HG03135 (cell line): ENCODE results near the gene IL1RAP.

Experiments
- ATAC-seq: cut with Tn5 transposase; IDR thresholded peaks from one replicate; pipeline ENCODE4 v1.9.1; 2021; ENCODE audit warnings: mild to moderate bottlenecking, moderate library complexity; ENCODE audit not compliant: unreplicated experiment

Gene IL1RAP

DNA sequence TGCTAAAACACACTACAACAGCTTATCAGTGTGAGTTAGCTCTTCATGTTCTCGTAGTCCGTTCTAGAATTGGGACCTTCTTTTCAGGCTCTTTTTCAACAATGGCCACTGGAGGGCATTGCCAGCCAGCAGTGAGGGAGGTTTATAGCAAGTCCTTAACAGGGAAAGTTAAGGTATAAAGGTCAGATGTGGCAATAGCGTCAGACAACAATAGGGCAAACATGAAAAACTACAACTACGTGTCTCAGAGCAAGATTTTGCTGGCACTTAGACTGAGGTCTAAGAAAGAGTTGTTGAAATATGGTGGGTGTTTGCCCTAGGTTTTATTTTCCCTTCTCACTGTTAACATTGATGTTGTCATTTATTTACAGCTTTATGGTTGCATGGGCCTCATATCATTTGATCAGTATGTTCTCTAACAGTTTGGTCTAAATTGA is 187.2 kb downstream of the IL1RAP start:
- ATAC-seq: no peak

DNA sequence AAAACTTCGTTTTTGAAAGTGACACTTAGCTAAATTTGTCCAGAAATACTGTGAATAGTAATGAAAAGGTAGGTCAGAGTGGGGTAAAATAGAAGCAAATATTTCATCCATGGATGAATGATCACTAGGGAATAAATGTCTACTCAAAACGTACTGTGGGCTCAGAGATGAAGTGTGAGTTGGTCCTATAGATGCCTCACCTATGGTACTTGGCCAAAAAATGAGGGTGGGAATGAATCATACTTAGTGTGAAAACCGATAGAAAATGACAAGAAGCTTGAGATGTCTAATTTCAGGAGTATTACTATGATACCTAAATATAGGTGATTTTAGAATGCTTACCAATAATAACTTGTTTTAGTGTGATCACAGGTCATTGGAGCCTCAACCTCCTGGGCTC is 192.7 kb downstream of the IL1RAP start:
- ATAC-seq: no peak
